C4-2B (cell line): ENCODE measurements around the gene SBNO2.

Experiments
- H3K27ac ChIP-seq: fragments of 450-650 bp; 2 replicates; pipeline ENCODE4 v1.5.1; 2017
- CTCF ChIP-seq: fragments of 450-650 bp; conservative IDR thresholded peaks from 2 replicates; pipeline ENCODE4 v1.5.1; 2017; ENCODE audit warnings: mild to moderate bottlenecking
- ZFX ChIP-seq: fragments of 450-650 bp; IDR thresholded peaks from 2 replicates; pipeline ENCODE4 v1.6.1; 2017

The SBNO2 gene

DNA sequence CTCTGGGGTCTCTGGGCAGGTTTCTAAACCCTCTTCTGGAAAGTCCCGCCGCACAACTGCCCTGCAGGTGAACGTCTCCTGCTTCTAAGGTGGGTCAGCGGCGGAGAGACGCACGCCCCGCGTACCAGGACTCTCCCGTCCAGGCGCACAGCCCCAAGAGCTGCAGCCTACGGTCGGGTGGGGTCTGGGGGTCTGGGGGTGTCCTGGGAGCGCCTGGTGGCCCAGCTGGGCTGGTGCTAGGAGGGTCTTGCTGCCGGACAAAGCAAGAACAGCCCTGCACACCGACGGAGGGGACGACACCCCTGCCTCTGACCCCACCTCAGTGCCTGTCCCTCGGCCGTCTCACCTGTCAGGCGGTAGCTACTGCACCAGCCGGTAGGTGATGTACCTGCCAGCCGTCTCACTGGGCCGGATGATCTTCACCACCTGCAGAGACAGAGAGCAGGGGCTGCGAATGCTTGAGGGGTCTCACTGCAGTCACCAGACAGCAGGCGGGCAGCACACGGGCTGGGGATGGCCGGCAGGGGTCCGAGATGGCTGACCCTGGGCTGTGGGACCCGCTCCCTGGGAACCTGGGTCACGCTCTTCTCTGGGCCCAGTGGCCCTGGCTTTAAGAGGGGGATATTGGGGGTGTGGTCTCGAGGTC, 84.8 kb downstream of the SBNO2 start:
- H3K27ac ChIP-seq = no peak overlapping the region

GRCh38 chr19:1088416-1089010, 85.6 kb downstream of the SBNO2 start:
- TF ChIP-seq CTCF (no peak), ZFX (no peak)
- no peak overlapping the region for H3K27ac ChIP-seq

More for the DNA sequence above, 84.8 kb downstream of the SBNO2 start:
- TF ChIP-seq ZFX (no peak), CTCF (no peak)

GRCh38 chr19:1087813-1088415, 86.2 kb downstream of the SBNO2 start:
- TF ChIP-seq CTCF (no peak), ZFX (no peak)
- H3K27ac ChIP-seq = no peak overlapping the region; the same call in 1 of the 2 replicates

GRCh38 chr19:1086613-1087012, 87.5 kb downstream of the SBNO2 start:
- no peak overlapping the region for H3K27ac ChIP-seq
- TF ChIP-seq ZFX (no peak), CTCF (no peak)

DNA sequence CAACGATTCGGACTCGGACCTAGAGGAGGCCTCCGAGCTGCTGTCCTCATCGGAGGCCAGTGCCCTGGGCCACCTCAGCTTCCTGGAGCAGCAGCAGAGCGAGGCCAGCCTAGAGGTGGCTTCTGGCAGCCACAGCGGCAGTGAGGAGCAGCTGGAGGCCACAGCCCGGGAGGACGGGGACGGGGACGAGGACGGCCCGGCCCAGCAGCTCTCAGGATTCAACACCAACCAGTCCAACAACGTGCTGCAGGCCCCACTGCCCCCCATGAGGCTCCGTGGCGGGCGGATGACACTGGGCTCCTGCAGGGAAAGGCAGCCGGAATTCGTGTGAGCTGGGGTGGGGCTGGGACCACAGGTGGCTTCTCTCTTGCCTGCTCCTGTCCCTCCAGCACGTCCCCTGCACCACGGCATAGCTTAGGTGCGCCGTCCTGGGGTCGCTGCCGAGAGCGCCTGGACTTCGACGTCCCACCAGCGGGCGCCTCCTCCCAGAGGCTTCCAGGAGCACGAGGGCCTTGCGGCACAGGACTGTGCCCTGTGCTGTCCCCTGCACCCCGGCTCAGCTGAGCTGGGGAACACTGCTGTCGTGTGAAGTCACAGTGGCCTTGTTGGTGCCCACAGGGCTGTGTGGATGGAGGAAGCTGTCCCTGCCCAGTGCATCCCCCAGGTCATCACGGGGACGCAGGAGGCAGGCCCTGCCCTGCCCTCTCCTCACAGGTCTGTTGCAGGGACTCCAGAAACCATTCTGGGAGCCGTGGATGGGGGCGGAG, 88.2 kb downstream of the SBNO2 start:
- TF ChIP-seq CTCF (no peak), ZFX (no peak)
- no peak overlapping the region for H3K27ac ChIP-seq

DNA sequence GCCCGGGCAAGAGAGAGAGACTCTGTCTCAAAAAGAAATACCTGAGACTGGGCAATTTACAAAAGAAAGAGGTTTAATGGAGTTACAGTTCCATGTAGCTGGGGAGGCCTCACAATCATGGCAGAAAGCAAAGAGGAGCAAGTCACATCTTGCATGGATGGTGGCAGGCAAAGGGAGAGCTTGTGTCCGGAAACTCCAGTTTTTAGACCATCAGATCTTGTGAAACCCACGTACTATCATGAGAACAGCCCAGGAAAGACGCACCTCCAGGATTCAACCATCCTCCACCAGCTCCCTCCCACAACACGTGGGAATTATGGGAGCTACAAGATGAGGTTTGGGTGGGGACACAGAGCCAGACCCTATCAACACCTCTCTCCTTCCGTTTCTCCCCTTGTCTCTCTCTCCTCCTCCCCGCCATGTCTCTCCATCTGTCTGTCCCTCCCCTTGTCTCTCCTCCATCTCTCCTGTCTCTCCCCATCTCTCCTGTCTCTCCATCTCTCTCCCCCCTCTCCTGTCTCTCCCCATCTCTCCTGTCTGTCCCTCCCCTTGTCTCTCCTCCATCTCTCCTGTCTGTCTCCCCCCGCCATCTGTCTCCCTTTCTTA, 88.9 kb downstream of the SBNO2 start:
- no peak overlapping the region for H3K27ac ChIP-seq
- no peak for TF ChIP-seq CTCF
- no peak for TF ChIP-seq ZFX
